HG02759 (cell line): ENCODE data around the gene PLEKHG4.

Source experiments
- ATAC-seq: cut with Tn5 transposase; IDR thresholded peaks from one replicate; pipeline ENCODE4 v1.9.1; 2021; ENCODE audit warnings: mild to moderate bottlenecking, moderate library complexity; ENCODE audit not compliant: unreplicated experiment

Gene PLEKHG4

GRCh38 chr16:67283826-67284555 lies 4.7 kb downstream of the PLEKHG4 start:
- no peak for ATAC-seq

- no peak for ATAC-seq
Observed at GRCh38 chr16:67284699-67285646, 5.6 kb downstream of the PLEKHG4 start.

- no peak for ATAC-seq
Observed at GRCh38 chr16:67286441-67287235, 7.3 kb downstream of the PLEKHG4 start.

GRCh38 chr16:67287960-67288359 lies 8.6 kb downstream of the PLEKHG4 start:
- ATAC-seq, result no peak

GRCh38 chr16:67291461-67291860 lies 12.1 kb downstream of the PLEKHG4 start:
- no peak for ATAC-seq

GRCh38 chr16:67294171-67294757 lies 14.9 kb downstream of the PLEKHG4 start:
- no peak for ATAC-seq

GRCh38 chr16:67294938-67295361 lies 15.6 kb downstream of the PLEKHG4 start:
- ATAC-seq, result no peak

- ATAC-seq, result no peak
Observed at GRCh38 chr16:67296420-67296819, 17.1 kb downstream of the PLEKHG4 start.

- ATAC-seq, result no peak
Observed at GRCh38 chr16:67298277-67298676, 18.9 kb downstream of the PLEKHG4 start.

GRCh38 chr16:67299269-67299668 lies 19.9 kb downstream of the PLEKHG4 start:
- ATAC-seq, result no peak

- no peak for ATAC-seq
Observed at GRCh38 chr16:67301080-67301782, 21.9 kb downstream of the PLEKHG4 start.

GRCh38 chr16:67302076-67302475 lies 22.7 kb downstream of the PLEKHG4 start:
- no peak for ATAC-seq

GRCh38 chr16:67302970-67303369 lies 23.6 kb downstream of the PLEKHG4 start:
- no peak for ATAC-seq

GRCh38 chr16:67304020-67304419 lies 24.7 kb downstream of the PLEKHG4 start:
- no peak for ATAC-seq

- ATAC-seq, result no peak
Observed at GRCh38 chr16:67305216-67306071, 26.1 kb downstream of the PLEKHG4 start.

GRCh38 chr16:67310561-67310960 lies 31.2 kb downstream of the PLEKHG4 start:
- ATAC-seq, result no peak

- peak; percentile 89 for ATAC-seq
Observed at GRCh38 chr16:67311607-67312488, 32.5 kb downstream of the PLEKHG4 start.

- ATAC-seq, result no peak
Observed at GRCh38 chr16:67312719-67313118, 33.4 kb downstream of the PLEKHG4 start.
